Measurements from ENCODE around the gene MORC2.

Gene MORC2

DNA sequence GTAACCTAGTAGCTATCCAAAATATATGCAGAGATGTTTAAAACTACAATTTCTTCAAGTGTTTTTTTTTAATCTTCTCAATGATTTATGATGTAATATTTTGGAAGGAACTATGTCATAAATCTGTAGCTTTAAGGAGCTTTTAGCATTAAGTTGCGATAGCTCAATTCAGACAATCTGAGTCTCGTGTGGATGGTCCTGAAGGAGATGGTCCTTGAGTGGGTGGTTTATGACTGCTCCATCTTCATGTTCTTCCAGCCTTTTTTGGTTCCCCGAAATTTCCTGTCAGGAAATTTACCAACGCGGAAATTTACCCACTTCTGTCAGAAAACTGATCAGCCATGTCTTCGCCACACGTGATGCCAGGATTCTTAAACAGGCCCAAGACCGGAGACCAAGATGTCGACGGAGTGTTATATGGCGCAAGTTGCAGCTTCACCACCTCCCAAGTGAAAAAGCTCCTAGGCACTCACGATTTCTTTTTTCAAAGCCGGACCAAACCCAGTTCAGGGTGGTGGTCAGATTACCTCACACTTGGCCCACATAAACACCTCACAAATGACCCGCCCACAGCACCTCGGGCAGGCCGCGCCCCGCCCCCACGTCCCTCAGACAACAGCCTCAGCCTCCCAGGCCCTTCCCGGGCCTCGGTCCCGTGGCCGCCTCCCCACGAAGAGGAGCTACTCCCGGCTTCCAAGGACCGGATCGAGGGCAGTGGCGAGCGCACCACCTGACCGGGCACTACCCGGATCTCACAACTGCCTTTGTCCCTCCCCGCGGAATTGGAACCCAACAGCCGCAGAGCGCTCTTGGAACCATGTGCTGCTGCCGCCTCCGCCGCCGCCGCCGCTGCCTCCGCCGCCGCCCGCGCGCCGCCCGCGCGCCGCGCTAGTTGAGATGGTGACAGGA is at the start of gene MORC2:
Gene MORC2 (minus strand): TSS at position 760 of the 909 bp plus-strand sequence. CDS start 885 bp downstream, outside the sequence.
- DNase-seq = peak; percentile 52
- H3K36me3 ChIP-seq (replicated peaks; ENCODE audit: insufficient read depth, low read length) = peaks cover 21% of the 10 kb centered on the region
- no peaks in the 10 kb centered on the region for H3K27me3 ChIP-seq (replicated peaks; ENCODE audit: insufficient read depth, low read length)
- H3K4me1 ChIP-seq (ENCODE audit: low read length) = peaks cover 7% of the 10 kb centered on the region
- H4K20me1 ChIP-seq (ENCODE audit: insufficient read depth, low read length) = no peaks in the 10 kb centered on the region
- peak within 1 kb of the TSS; percentile 69; the same call in 1 of the 2 replicates for H3K27ac ChIP-seq (ENCODE audit: low read length)
- no peaks in the 10 kb centered on the region for H3K9me3 ChIP-seq (replicated peaks; ENCODE audit: insufficient read depth, low read length)
- peak within 1 kb of the TSS; percentile 64; the same call in 1 of the 2 replicates for H2AFZ ChIP-seq (ENCODE audit: low read length)
- H3K4me2 ChIP-seq (ENCODE audit: low read depth, low read length) = peak within 1 kb of the TSS; percentile 88
- peak within 1 kb of the TSS; percentile 78 for H3K9ac ChIP-seq (ENCODE audit: low read length)
- peaks cover 57% of the 10 kb centered on the region for H3K79me2 ChIP-seq (ENCODE audit: low read length)
- H3K4me3 ChIP-seq (ENCODE audit: low read length) = peak within 1 kb of the TSS; percentile 78
- no peaks in the 10 kb centered on the region for H3K9me2 ChIP-seq (replicated peaks; ENCODE audit: insufficient read depth, low read length)
- TF ChIP-seq, protein P1, sequence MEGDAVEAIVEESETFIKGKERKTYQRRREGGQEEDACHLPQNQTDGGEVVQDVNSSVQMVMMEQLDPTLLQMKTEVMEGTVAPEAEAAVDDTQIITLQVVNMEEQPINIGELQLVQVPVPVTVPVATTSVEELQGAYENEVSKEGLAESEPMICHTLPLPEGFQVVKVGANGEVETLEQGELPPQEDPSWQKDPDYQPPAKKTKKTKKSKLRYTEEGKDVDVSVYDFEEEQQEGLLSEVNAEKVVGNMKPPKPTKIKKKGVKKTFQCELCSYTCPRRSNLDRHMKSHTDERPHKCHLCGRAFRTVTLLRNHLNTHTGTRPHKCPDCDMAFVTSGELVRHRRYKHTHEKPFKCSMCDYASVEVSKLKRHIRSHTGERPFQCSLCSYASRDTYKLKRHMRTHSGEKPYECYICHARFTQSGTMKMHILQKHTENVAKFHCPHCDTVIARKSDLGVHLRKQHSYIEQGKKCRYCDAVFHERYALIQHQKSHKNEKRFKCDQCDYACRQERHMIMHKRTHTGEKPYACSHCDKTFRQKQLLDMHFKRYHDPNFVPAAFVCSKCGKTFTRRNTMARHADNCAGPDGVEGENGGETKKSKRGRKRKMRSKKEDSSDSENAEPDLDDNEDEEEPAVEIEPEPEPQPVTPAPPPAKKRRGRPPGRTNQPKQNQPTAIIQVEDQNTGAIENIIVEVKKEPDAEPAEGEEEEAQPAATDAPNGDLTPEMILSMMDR (IDR thresholded peaks at IDR 0.05; ENCODE audit: low read length) = no peak
- TF ChIP-seq EZH2phosphoT487 (IDR thresholded peaks at IDR 0.05; ENCODE audit: low read length) (no peak), EZH2 (optimal IDR thresholded peaks at IDR 0.05; ENCODE audit: low read depth, low read length) (no peak)
- H3F3A ChIP-seq (ENCODE audit: insufficient read depth, low read length) = peaks cover 3% of the 10 kb centered on the region; the same call in 1 of the 2 replicates

DNA sequence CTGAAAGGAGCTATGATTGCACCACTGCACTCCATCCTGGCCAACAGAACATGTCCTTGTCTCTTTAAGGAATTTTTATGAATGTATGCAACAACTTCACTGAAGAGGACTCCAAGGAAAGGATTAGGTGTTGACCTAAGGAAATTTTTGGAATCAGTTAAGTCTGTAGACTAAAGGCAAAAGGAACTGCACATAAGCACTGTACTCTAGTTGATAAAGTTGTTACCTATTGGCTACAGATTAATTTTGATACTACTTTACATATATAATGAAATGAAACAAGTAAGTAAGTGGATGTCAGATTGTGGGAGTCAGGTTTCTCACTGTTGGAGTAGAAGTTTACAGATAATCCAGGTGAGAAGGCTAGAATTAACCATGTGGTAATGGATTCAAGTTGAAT is 37.0 kb upstream of the MORC2 start:
- no peaks in the 10 kb centered on the region for H3F3A ChIP-seq (ENCODE audit: insufficient read depth, low read length)
- no peaks in the 10 kb centered on the region for H3K4me1 ChIP-seq (ENCODE audit: low read length)
- no peak for TF ChIP-seq EZH2phosphoT487 (IDR thresholded peaks at IDR 0.05; ENCODE audit: low read length)
- TF ChIP-seq, protein P1 (IDR thresholded peaks at IDR 0.05; ENCODE audit: low read length) = no peak
- TF ChIP-seq EZH2 (optimal IDR thresholded peaks at IDR 0.05; ENCODE audit: low read depth, low read length) = no peak
- H4K20me1 ChIP-seq (ENCODE audit: insufficient read depth, low read length) = no peaks in the 10 kb centered on the region
- H3K27ac ChIP-seq (ENCODE audit: low read length) = no peak overlapping the region
- no peaks in the 10 kb centered on the region for H3K9me3 ChIP-seq (replicated peaks; ENCODE audit: insufficient read depth, low read length)
- no peaks in the 10 kb centered on the region for H3K27me3 ChIP-seq (replicated peaks; ENCODE audit: insufficient read depth, low read length)
- no peak overlapping the region for H3K9ac ChIP-seq (ENCODE audit: low read length)
- DNase-seq = no peak
- no peak overlapping the region for H3K4me2 ChIP-seq (ENCODE audit: low read depth, low read length)
- H2AFZ ChIP-seq (ENCODE audit: low read length) = no peak overlapping the region
- H3K9me2 ChIP-seq (replicated peaks; ENCODE audit: insufficient read depth, low read length) = no peaks in the 10 kb centered on the region
- H3K36me3 ChIP-seq (replicated peaks; ENCODE audit: insufficient read depth, low read length) = no peaks in the 10 kb centered on the region
- H3K4me3 ChIP-seq (ENCODE audit: low read length) = no peak overlapping the region
- H3K79me2 ChIP-seq (ENCODE audit: low read length) = no peaks in the 10 kb centered on the region

DNA sequence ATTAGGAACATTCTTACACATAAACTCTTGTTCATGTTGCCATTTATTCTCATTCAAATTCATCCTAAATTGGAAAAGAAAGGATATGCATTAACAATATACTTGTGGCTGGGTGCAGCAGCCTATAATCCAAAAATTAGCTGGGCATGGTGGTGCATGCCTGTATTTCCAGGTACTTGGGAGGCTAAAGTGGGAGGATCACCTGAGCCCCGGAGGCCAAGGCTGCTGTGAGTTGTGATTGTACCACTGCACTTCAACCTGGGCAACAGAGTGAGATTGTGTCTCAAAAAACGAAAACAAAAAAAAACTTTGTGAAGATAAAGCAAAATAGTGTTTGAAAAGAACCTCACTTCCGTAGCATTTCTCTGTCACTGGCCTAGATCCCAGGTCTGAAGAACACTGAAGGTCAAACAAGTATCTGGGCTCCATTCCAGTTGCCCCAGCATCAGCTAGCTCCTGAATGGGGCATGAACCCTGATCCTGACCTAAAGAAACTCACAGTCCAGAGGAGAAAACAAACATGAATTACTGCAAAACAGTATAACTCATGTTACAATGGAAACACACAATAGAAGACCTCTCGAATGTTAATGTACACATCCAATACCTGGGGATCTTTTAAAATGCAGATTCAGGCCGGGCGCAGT is 32.7 kb upstream of the MORC2 start:
- H3K9ac ChIP-seq (ENCODE audit: low read length) = no peak overlapping the region
- no peak for DNase-seq
- TF ChIP-seq EZH2phosphoT487 (IDR thresholded peaks at IDR 0.05; ENCODE audit: low read length) (no peak), EZH2 (optimal IDR thresholded peaks at IDR 0.05; ENCODE audit: low read depth, low read length) (no peak)
- TF ChIP-seq, protein P1 (IDR thresholded peaks at IDR 0.05; ENCODE audit: low read length) = no peak

More for the DNA sequence above, 32.7 kb upstream of the MORC2 start:
- Histone ChIP-seq H3K9me2 (replicated peaks; ENCODE audit: insufficient read depth, low read length) (no peaks in the 10 kb centered on the region), H4K20me1 (ENCODE audit: insufficient read depth, low read length) (no peaks in the 10 kb centered on the region), H2AFZ (ENCODE audit: low read length) (no peak overlapping the region), H3K4me3 (ENCODE audit: low read length) (no peak overlapping the region), H3F3A (ENCODE audit: insufficient read depth, low read length) (no peaks in the 10 kb centered on the region), H3K9me3 (replicated peaks; ENCODE audit: insufficient read depth, low read length) (no peaks in the 10 kb centered on the region), H3K27ac (ENCODE audit: low read length) (no peak overlapping the region), H3K4me2 (ENCODE audit: low read depth, low read length) (no peak overlapping the region), H3K4me1 (ENCODE audit: low read length) (no peaks in the 10 kb centered on the region), H3K36me3 (replicated peaks; ENCODE audit: insufficient read depth, low read length) (no peaks in the 10 kb centered on the region), H3K27me3 (replicated peaks; ENCODE audit: insufficient read depth, low read length) (no peaks in the 10 kb centered on the region), H3K79me2 (ENCODE audit: low read length) (no peaks in the 10 kb centered on the region)

Measured in MM.1S (cell line).